ENCODE measurements around the gene ZNF398.

DNA sequence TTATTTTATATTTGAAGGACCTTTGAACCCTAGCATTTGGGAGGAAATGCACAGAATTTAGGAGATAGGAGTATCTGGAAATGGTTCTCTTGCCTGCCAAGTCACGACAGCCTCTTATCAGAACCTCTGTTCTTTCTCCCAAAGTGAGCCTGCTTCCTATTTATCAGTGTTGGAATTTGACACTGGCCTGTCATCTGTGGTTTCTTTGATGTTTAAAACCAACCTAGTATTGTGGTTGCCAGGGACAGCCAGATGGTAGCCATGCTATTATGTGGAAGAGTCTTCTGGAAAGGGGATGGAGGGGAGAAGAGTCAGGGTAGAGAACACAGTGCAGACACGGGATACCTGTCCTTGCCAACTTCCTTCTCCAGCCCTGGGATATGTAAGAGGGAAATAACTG, 69.1 kb downstream of the ZNF398 start:
- TF ChIP-seq, protein P1, sequence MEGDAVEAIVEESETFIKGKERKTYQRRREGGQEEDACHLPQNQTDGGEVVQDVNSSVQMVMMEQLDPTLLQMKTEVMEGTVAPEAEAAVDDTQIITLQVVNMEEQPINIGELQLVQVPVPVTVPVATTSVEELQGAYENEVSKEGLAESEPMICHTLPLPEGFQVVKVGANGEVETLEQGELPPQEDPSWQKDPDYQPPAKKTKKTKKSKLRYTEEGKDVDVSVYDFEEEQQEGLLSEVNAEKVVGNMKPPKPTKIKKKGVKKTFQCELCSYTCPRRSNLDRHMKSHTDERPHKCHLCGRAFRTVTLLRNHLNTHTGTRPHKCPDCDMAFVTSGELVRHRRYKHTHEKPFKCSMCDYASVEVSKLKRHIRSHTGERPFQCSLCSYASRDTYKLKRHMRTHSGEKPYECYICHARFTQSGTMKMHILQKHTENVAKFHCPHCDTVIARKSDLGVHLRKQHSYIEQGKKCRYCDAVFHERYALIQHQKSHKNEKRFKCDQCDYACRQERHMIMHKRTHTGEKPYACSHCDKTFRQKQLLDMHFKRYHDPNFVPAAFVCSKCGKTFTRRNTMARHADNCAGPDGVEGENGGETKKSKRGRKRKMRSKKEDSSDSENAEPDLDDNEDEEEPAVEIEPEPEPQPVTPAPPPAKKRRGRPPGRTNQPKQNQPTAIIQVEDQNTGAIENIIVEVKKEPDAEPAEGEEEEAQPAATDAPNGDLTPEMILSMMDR (IDR thresholded peaks at IDR 0.05): no peak
- no peak for TF ChIP-seq POLR2A (IDR thresholded peaks at IDR 0.05)
